Bronchial epithelial cell (primary cell): Measurements from ENCODE around the gene PARVB. TPM values are rescaled to one million over a fixed set of nuclear protein-coding genes. Genes with fewer than 3 reads are reported as not detected.
A peak's percentile ranks its signal among the peaks of the same experiment; 100 is the strongest.

Source experiments
- DNase-seq: peaks from one replicate; pipeline ENCODE4 v3.0.0-alpha.2; 2010; ENCODE audit warnings: low read depth
- FAIRE-seq: peaks from 2 replicates; lab custom pipeline; 2011; peaks lifted over from hg19 to GRCh38; lab: Jason Lieb, UNC
- H3K27me3 ChIP-seq: 2 replicates; pipeline ENCODE4 v1.5.1; 2011; ENCODE audit warnings: low read length; ENCODE audit not compliant: control insufficient read depth, insufficient read depth
- H3K36me3 ChIP-seq: 2 replicates; pipeline ENCODE4 v1.5.1; 2011; ENCODE audit warnings: low read length; ENCODE audit not compliant: control insufficient read depth, insufficient read depth
- H3K4me3 ChIP-seq: 2 replicates; pipeline ENCODE4 v1.5.1; 2011; ENCODE audit warnings: mild to moderate bottlenecking, low read depth, low read length, control low read depth
- CTCF ChIP-seq: IDR thresholded peaks from 2 replicates; pipeline ENCODE4 v1.5.1; 2011; ENCODE audit warnings: mild to moderate bottlenecking, moderate library complexity, low read length, control low read depth, inconsistent platforms; ENCODE audit not compliant: insufficient read depth, severe bottlenecking
- total RNA-seq: library from RNA; depleted of rRNA; stranded (reverse); fragments of >200 nt; gene quantifications from 2 replicates; pipeline ENCODE4 v1.2.1, GENCODE V29; 2014

The PARVB gene
- total RNA-seq, 1 donor from 2014 or later: 3.4 TPM

DNA sequence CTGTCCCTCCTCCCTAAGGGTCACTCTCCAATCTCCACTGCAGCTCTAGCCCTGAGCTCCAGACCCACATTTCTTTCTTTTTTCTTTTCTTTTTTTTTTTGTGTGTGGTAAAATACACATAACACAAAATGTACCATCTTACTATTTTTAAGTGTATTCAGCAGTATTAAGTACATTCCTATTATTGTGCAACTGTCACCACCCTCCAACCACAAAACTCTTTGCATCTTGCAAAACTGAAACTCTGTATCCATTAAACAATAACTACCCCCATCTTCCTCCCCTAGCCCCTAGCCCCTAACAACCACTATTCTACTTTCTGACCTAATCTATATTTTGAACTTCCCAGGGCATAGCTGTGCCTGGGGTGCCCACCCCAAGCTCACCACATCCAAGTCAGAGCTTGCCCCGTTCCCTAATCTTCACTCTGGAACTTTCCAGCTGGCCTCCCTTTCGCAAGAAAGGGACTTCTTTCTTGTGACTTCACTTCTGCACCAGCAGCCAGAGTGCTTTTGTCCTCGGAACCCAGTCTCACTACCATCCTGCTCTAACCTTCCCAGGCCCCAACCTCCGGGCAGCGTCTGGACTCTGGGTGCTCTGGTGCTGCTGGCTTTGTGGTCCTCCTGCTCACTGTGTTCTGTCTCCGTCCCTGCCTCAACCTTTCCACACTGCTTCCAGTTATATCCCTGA is 187.3 kb downstream of the PARVB start:
- H3K4me3 ChIP-seq: no peak overlapping the region
- no peaks in the 10 kb centered on the region for H3K36me3 ChIP-seq
- TF ChIP-seq CTCF: no peak
- FAIRE-seq: no peak
- no peaks in the 10 kb centered on the region for H3K27me3 ChIP-seq
- no peak for DNase-seq

DNA sequence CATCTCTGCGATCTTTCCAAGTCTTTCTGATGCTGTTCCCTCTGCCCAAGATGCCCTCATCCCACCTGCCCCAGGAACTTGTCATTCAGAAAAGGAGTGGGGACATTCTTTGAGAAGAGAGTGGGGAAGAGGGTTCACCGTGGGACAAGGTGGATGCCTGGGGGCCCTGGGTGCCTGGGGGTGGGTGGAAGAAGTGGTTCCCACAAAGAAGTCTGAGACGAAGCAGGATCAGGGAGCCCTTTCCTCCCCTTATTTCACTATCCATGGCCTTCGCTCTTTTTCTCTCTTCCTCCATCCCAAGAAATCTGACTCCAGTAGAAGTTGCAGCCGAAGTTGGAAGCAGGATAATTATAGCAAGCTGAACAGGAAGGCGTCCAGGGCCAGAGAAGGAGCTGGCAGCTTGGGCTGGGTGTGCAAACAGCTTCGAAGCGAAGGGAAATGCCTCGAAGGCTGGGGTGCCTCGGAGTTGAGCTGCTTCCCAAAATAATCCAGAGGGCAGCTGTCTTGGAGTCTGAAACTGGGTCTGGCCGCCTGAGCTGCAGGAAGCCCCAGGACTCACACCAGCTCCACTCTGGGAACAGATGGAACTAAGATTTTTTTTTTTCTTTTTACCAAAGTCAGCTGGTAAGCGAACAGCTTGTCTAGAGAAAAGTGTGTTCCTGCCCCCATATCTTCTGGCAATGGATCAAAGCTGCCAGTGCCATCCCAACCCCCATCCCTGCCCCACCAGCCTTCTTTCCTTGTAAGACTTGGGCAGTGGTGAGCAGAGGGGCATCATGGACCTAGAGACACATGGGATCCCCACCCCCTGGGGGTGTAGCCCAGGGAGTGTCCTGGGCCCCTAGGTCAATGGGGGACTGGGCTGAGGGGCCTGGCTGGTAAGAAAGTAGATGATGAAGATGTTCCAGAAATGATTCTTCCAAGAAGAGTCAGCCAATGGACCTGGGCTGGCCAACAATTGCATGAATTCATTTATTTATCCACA is 188.1 kb downstream of the PARVB start:
- H3K4me3 ChIP-seq: no peak overlapping the region
- H3K36me3 ChIP-seq: no peaks in the 10 kb centered on the region
- FAIRE-seq: no peak
- TF ChIP-seq CTCF: no peak
- no peaks in the 10 kb centered on the region for H3K27me3 ChIP-seq
- no peak for DNase-seq

GRCh38 chr22:44212936-44213335 is 188.8 kb downstream of the PARVB start:
- DNase-seq: no peak
- Histone ChIP-seq H3K4me3 (no peak overlapping the region), H3K36me3 (no peaks in the 10 kb centered on the region), H3K27me3 (no peaks in the 10 kb centered on the region)
- peak; percentile 18 for FAIRE-seq
- no peak for TF ChIP-seq CTCF

- no peaks in the 10 kb centered on the region for H3K27me3 ChIP-seq
- DNase-seq: no peak
- no peak for TF ChIP-seq CTCF
- peak; percentile 36 for FAIRE-seq
- no peak overlapping the region for H3K4me3 ChIP-seq
- no peaks in the 10 kb centered on the region for H3K36me3 ChIP-seq
These were observed 189.5 kb downstream of the PARVB start for GRCh38 chr22:44213489-44214043.

DNA sequence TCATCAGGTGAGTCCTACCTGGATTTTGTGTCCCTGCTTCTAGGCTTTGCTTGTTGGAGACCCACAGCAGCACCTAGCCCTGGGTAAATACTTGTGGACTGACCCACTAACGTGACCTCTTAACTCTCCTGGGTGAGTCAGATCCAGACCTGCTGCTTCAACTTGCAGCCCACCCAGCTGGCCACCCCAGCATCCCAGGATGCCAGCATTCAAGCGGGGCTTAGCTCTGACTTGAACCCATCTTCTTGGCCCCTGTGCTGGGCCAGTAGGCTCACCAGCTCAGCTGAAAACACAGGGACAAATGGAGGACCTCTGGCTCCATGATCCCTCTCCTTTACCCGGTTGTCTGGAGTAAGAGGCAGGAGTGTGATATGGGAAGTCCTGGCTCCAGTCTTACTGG is 190.1 kb downstream of the PARVB start:
- no peak for TF ChIP-seq CTCF
- no peaks in the 10 kb centered on the region for H3K27me3 ChIP-seq
- FAIRE-seq (peak; percentile 60), DNase-seq (no peak)
- no peak overlapping the region for H3K4me3 ChIP-seq
- no peaks in the 10 kb centered on the region for H3K36me3 ChIP-seq
